GM21367 (cell line): ENCODE measurements around the gene OR2AT4.
"Not testable (repeated sequence)": the region's sequence is repeated elsewhere in the genome, so short reads cannot be mapped to it uniquely, and the experiment has no call there.

ENCODE experiments used
- ATAC-seq: cut with Tn5 transposase; IDR thresholded peaks from one replicate; pipeline ENCODE4 v1.9.1; 2021; ENCODE audit not compliant: unreplicated experiment

The OR2AT4 gene

GRCh38 chr11:75068993-75069392 lies 27.7 kb downstream of the OR2AT4 start:
- ATAC-seq, result no peak

GRCh38 chr11:75068559-75068958 lies 28.1 kb downstream of the OR2AT4 start:
- ATAC-seq, result no peak

GRCh38 chr11:75066061-75066460 lies 30.6 kb downstream of the OR2AT4 start:
- ATAC-seq, result no peak

DNA sequence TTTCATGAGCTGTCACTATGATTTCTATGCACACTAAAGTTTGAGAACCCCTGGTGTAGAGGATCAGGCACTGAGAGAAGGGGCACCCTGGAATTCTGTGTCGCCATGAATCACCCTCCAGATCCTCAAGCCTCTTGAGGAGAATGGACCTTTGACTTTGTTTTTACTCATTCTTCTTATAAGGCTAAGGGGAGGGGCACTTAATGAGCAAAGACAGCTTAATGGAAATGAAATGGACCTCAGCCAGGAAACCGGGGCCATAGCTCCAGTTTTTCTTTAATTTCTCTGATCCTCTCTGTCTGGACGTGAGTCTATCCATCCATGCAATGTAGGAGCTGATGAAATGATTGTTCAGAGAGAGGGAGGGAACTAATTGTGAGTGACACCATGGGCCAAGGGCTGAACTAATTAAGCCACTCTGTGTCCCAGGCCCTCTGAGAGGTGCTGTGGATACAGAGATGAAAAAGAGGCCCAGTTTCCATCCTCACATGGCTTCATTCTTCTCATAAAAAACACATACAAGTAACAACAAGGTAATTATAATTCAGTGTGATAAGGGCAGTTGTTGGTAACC lies 32.8 kb downstream of the OR2AT4 start:
- no peak for ATAC-seq

DNA sequence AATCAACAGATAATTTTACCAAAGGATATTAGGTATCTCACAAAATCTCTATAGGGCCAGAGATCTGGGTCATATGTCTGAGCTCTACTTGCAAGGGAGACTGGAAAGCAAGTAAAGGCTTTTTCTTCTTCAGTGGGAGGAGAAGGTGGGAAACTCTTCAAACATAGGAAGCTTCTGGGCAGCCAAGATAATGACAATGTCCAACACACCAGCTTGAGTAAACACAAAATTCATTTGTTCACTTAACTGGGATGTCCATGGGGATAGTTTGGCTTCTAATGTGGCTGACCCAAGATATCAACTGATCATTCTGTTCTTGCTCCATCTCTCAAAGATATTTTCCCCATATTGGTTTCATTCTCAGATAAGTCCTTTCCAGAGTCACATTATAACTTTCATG lies 37.4 kb downstream of the OR2AT4 start:
- no peak for ATAC-seq

DNA sequence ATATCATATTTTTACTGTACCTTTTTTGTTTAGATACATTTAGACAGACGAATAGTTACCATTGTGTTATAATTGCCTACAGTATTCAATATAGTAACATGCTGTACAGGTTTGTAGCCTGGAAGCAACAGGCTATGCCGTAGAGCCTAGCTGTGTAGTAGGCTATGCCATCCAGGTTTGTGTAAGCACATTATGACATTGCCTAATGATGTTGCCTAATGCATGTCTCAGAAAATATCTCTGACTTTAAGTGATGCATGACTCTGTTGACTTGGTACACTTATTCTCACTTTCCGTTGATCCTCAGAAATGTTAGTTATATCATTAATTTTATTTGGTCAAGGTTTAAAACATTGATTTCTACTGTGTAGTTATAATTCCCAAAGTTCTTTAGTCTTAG lies 39.9 kb downstream of the OR2AT4 start:
- ATAC-seq, result no peak

GRCh38 chr11:75055511-75055910 lies 41.2 kb downstream of the OR2AT4 start:
- no peak for ATAC-seq

DNA sequence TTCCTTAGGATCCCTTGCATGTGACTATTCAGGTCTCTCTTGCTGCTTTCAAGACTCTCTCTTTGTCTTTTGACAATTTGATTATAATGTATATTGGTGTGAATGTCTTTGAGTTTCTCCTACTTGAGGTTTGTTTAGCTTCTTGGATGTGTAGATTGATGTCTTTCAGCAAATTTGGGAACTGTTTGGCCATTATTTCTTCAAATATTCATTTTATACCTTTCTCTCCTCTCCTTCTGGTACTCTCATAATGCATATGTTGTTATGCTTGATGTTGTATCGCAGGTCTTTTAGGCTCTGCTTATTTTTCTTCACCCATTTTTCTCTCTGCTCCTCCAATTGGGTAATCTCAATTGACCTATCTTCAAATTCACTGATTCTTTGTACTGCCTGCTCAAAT lies 44.2 kb downstream of the OR2AT4 start:
- no peak for ATAC-seq

GRCh38 chr11:75051043-75051442 lies 45.6 kb downstream of the OR2AT4 start:
- ATAC-seq, result no peak

DNA sequence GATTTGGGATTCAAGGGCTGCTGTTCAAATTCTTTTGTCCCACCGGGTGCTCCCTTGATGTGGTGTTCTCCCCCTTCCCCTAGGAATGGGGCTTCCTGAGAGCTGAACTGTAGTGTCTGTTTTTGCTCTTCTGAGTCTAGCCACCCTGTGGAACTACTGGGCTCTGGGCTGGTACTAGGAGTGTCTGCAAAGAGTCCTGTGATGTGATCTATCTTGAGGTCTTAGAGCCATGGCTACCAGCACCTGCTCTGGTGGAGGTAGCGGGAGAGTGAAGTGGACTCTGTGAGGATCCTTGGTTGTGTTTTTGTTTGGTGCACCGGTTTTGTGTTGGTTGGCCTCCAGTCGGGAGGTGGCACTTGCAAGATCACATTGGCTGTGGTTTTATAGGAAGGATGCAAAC lies 46.2 kb downstream of the OR2AT4 start:
- ATAC-seq, result no peak

GRCh38 chr11:75049501-75050266 lies 47.0 kb downstream of the OR2AT4 start:
- not testable (repeated sequence) for ATAC-seq

DNA sequence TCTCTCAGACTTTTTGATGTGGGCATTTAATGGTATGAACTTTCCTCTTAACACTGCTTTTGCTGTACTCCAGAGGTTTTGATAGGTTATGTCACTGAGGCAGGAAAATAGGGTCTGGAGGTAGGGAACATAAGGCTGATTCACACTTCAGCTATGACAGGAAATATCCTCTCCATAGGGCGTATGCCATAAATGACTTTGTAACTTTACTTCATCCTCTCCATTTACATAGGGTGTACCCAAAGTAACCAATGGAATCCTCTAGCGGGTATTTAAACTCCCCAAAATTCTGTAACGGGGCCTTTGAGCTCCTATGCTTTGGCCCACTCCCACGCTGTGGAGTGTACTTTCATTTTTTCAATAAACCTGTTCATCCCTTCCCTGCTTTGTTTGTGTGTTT lies 49.5 kb downstream of the OR2AT4 start:
- ATAC-seq, result no peak

GRCh38 chr11:75046668-75047067 lies 50.0 kb downstream of the OR2AT4 start:
- ATAC-seq, result not testable (repeated sequence)

- ATAC-seq, result not testable (repeated sequence)
Observed at GRCh38 chr11:75044381-75045170, 52.1 kb downstream of the OR2AT4 start.

DNA sequence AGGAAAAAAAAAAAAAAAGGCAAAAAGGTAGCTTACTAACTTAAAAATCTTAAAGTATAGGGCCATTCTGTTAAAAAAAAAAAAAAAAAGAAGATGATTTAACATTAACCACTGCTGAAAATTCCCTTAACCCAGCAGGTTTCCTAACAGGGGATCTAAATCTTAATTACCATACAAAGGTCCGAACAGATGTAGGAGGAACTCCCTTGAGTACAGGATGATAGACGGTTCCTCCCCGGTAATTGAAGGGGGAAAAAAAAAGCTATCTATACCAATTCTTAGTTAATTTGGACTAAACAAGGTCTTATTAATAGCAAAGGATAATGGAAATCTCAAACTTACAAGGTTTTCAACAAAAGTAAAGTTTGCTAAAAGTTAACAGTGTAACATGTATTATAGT lies 54.9 kb downstream of the OR2AT4 start:
- ATAC-seq, result not testable (repeated sequence)

- no peak for ATAC-seq
Observed at GRCh38 chr11:75041263-75041662, 55.4 kb downstream of the OR2AT4 start.

GRCh38 chr11:75040167-75040770 lies 56.4 kb downstream of the OR2AT4 start:
- ATAC-seq, result no peak

GRCh38 chr11:75035911-75036565 lies 60.6 kb downstream of the OR2AT4 start:
- no peak for ATAC-seq

DNA sequence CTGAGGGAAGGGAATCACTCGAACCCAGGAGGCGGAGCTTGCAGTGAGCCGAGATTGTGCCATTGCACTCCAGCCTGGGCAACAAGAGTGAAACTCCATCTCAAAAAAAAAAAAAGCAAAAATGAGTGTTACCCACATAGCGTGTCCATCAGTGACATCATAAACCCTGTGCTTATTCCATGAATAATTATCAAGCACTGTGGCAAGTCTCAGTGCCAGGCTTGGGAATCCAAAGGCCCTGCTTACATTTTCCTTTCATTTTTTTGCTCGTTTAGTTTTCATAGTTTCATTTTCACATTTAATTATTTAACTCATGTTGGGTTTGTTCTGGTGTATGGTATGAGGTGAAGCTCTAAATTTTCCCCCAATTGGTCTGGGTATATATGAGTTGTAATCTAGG lies 61.4 kb downstream of the OR2AT4 start:
- no peak for ATAC-seq

GRCh38 chr11:75033916-75034315 lies 62.8 kb downstream of the OR2AT4 start:
- ATAC-seq, result no peak

GRCh38 chr11:75032550-75032935 lies 64.1 kb downstream of the OR2AT4 start:
- no peak for ATAC-seq
